Fibroblast of upper back skin (primary cell): ENCODE results near the gene NPR3.

Experiments used
- DNase-seq: peaks from one replicate; pipeline ENCODE4 v3.0.0-alpha.2; 2013

The NPR3 gene

DNA sequence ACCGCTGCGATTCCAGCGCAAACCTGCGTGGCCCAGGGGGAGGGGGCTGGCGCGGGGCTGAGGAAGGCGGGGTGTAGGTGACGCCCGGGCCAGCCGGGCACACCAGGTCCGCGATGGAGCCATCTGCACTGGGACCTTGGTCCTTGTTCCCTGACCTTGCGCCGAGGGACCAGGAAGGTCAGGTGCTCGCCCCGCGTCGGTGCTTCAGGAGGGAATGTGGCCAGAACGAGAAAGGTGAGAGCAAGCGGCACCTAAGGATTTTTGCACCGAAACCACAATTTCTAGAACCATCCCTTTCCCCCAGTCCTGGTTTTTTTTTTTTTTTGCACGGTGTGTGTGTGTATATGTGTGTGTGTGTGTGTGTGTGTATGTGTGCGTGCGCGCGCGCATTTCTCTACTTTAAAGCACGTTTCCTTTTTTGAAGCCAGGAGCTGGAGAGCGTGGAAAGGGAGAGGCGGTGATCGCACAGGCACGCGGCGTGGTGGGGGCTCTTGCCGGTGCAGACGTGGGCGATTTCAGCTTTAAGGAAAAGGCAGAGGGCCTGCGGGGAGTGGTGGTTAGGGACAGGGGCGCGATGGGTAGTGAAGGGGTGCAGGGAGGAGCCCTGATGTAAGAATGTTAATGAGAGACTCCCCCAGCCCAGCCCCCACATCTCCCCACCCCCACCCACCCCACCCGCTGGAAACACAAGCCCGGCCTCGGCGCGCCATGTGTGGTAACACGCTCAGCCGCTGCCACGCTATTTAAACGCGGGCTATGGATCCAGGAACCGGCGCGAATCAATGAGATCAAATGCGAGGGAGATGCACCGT, at the start of gene NPR3:
Gene NPR3 (plus strand): TSS at position 772 of the 812 bp plus-strand sequence. CDS start 456 bp downstream, outside the sequence.
- peak; percentile 52 for DNase-seq

DNA sequence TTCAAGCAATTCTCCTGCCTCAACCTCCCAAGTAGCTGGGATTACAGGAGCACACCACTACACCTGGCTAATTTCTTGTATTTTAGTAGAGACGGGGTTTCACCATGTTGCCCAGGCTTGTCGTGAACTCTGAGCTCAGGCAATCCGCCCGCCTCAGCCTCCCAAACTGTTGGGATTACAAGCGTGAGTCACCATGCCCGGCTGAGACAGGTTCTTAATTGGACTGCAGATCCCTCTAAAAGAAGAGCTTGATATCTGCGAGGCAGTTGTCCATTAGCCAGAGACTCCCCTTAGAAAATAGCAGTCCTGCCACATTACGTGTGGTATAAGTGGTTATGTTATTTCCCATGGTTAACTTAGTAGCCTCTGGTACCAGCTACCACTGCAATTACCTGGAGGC, 46.6 kb upstream of the NPR3 start:
- no peak for DNase-seq

GRCh38 chr5:32668552-32668951, 42.6 kb upstream of the NPR3 start:
- DNase-seq, result no peak

DNA sequence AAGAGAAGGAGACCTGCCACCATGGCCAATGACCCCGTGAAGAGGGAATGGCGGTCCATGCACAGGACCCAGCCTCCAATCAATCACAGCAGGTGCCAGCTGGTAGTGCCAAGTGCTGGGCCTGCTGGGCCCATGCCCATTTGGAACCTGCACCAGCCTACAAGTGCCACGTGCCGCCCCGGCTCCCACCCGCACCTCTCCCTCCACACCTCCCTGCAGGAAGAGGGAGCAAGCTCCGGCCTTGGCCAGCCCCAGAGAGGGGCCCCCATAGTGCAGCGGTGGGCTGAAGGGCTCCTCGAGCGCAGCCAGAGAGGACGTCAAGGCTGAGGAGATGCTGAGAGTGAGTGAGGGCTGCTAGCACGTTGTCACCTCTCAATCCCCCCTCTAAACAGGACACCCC, 37.8 kb upstream of the NPR3 start:
- no peak for DNase-seq

DNA sequence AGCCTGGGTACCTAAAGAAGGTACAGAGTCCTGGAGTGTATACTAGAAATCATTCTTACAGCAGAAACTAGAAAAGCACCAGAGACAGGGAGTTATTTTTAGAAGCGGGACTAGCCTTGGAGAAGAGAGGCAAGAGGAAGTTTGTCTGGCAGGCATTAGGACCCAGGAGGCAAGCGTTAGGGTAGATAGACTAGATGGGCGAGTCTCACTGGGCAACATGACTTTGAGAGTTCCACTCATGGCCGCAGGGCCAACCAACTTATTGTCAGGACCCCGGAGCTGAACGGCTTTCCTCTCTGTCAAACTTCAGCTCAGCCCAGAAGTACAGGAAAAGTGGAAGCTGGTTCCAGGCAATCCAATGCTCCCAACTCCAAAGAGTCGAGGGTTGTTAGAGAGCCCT, 34.1 kb upstream of the NPR3 start:
- no peak for DNase-seq

- DNase-seq, result no peak
Measured at GRCh38 chr5:32678472-32678871, 32.6 kb upstream of the NPR3 start.

GRCh38 chr5:32679218-32679617, 31.9 kb upstream of the NPR3 start:
- DNase-seq, result peak; percentile 7

- DNase-seq, result no peak
Measured at GRCh38 chr5:32680183-32680582, 30.9 kb upstream of the NPR3 start.

DNA sequence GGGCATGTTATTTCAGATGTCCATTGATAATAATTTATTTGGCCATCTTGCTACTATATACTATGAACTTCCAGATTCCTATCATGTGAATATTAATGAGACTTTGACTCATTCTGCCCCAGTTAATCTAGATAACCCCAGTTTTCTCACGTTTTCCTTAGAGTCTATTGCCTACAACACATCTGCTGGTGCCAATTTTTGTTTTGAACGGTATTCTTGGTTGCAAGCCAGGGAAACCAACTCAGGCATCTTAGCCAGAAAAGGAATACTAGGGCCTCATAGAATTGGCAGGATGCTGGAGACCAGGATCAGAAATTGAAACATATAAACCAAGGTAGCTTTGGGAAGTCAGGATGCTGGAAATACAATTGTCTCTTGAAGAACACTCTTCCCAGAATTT, 28.0 kb upstream of the NPR3 start:
- DNase-seq, result no peak

DNA sequence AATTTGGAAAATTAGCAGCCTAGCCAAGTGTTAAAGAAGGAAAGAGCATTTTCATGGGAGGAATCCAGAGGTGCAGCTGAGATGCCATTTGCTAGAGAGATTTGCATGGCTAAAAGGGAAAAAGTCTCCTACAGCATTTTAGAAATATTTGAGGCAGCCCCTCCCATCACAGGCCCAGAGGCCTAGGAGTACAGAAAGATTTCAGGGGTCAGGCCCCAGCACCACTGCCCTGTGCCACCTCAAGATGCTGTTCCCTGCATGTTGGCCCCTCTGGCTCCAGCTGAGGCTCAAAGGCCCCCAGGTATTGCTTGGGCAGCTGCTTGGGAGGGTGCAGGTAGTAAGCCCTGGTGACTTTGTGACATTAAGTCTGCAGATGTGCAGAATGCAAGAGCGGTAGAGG, 26.9 kb upstream of the NPR3 start:
- DNase-seq, result no peak

DNA sequence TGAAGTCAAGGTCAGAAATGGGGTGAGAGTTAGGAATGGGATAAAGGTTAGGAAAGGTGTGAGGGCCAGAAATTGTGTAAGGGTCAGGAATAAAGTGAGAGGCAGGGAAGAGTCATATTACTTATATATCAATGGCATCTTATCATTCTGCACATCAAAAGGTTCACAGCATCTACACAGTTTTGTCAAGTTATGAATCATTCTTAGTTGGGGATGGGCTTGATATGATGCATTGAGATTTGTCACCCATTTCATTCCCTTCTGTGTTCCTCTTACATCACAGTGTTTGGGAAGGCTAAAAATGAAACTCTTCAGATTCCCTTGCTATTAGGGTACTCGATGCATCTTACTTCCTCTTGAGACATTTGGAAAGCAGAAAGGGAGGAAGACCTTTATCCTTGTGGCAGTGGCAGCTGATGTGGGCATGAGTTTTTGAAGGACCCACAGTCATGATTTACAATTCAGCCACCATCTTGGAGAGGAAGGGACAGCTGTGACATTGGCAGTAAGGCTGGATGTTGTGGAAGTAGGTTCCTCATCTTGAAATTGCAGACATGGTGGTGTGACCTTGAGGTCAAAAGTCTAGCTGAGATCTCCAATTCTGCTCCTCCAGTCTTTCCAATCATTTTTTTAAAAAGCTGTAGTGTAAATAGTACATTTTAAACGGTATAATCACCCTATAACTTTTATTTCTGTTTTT, 24.2 kb upstream of the NPR3 start:
- DNase-seq, result no peak

- DNase-seq, result peak; percentile 60
Measured at GRCh38 chr5:32687499-32687831, 23.7 kb upstream of the NPR3 start.

GRCh38 chr5:32690153-32690552, 21.0 kb upstream of the NPR3 start:
- no peak for DNase-seq

GRCh38 chr5:32690666-32691065, 20.5 kb upstream of the NPR3 start:
- DNase-seq, result no peak

DNA sequence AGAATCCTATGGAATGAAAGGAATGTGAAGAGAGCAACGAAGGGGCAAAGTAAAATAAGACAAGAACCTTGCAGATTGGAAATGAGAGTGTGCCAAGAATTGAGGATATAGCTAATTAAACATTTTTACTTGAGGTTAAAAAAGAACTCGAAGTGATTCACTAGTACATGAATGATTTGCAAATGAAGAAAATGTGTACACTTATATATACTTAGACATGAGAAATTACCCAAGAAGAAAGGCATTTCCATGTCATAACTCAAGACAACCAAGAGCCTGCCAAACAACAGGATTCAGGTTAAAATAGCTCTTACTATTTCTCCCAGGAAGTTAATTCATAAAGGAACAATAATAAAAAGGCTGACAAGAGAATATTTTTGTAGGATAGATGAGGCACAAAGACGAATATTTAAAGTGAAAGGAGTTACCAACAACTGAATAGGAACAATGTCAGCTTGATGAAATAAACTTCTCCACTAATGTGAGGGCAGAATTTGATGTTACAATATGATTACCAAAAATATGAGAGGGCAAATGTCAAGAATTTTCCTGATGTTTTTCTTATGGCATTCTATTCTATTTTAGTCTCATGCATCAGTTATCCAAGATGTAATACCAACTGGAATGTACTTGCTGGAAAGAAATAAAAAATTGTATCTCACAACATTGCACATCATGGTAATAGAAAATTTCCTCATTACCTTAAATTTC, 18.9 kb upstream of the NPR3 start:
- DNase-seq, result peak; percentile 88

DNA sequence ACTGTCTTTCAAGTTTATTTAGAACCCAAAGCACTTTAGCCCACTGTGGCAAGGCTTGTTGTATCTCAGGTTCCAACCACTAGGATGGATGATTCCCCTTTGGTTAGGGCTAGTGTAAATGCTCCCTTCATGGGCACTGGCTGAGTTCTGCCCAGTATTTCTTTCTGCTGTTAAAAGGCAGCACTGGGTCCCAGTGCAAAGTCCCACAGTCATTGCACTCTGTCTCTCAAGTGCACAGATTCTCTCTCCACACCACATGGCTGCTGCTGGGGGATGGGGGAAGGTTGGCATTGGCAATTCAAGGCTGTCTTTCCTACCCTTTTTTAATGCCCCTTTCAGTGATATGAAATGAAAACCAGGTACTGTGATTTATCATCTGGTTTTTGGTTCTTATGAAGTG, 7.2 kb upstream of the NPR3 start:
- DNase-seq, result no peak

GRCh38 chr5:32707418-32707997, 3.6 kb upstream of the NPR3 start:
- DNase-seq, result peak; percentile 66

DNA sequence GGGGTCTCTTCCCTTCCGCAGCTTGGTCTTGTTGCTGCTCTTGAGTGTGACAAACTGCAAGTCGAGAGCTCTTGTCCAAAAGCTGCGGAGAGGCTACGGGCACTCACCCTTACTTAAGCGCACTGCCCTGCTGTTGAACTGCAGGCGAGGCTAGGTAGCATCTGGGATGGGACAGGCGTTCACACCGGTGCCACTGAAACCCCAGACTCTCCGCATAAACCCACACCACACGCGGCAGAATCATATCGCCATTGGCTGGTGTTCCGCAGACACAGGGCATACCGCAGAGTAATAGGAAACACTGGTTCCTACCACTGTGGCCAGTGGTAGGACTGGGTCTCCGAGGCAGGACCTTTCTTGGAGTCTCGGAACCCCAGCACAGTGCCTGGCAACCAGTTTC, 2.2 kb upstream of the NPR3 start:
- no peak for DNase-seq

DNA sequence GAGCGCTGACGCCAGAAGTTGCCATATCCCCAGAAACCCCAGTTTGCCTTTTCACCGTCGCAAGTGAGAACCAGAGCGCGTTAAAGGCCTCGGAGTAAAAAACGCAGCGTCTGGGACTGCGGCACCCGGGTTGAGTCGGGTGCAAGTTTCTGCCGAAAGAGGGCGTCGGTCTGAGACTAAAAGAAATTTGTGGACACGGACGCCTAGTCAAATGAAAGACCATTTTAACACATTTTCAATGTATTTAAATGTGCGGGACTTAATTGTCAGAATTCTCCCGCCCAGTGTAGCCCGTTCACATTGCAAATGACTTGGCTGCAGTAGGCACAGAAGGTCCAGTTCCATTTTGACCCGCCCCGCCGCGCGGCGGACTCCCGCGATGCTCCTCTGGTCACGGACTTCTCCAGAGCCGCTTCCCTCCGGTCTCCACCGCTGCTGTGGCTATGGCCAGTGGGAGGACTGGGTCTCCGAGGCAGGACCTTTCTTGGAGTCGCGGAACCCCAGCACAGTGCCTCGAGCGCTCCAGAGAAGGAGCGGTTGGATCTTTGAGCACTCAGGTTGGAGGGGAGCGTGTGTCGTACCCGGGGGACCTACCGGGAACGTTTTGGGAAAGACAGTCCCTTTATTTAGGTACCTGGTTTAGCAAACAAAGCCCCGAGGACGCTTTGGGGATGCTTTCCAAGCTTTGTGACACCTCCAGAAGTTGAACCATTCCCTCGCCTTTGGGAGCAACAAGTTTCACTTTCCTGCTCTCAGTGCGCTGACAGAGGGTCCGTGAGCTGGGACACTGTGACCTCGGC, 1.2 kb upstream of the NPR3 start:
- peak; percentile 78 for DNase-seq

- DNase-seq, result no peak
Measured at GRCh38 chr5:32711362-32711680, 200 bp downstream of the NPR3 start.

DNA sequence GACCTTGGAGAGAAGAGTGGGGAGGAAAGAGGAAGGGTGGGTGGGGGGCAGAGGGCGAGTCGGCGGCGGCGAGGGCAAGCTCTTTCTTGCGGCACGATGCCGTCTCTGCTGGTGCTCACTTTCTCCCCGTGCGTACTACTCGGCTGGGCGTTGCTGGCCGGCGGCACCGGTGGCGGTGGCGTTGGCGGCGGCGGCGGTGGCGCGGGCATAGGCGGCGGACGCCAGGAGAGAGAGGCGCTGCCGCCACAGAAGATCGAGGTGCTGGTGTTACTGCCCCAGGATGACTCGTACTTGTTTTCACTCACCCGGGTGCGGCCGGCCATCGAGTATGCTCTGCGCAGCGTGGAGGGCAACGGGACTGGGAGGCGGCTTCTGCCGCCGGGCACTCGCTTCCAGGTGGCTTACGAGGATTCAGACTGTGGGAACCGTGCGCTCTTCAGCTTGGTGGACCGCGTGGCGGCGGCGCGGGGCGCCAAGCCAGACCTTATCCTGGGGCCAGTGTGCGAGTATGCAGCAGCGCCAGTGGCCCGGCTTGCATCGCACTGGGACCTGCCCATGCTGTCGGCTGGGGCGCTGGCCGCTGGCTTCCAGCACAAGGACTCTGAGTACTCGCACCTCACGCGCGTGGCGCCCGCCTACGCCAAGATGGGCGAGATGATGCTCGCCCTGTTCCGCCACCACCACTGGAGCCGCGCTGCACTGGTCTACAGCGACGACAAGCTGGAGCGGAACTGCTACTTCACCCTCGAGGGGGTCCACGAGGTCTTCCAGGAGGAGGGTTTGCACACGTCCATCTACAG, 760 bp downstream of the NPR3 start:
- peak; percentile 16 for DNase-seq
